ENCODE data around the gene PROP1.
A peak's percentile ranks its signal among the peaks of the same experiment; 100 is the strongest.
"Not testable (repeated sequence)": the region's sequence is repeated elsewhere in the genome, so short reads cannot be mapped to it uniquely, and the experiment has no call there.

PROP1 gene

DNA sequence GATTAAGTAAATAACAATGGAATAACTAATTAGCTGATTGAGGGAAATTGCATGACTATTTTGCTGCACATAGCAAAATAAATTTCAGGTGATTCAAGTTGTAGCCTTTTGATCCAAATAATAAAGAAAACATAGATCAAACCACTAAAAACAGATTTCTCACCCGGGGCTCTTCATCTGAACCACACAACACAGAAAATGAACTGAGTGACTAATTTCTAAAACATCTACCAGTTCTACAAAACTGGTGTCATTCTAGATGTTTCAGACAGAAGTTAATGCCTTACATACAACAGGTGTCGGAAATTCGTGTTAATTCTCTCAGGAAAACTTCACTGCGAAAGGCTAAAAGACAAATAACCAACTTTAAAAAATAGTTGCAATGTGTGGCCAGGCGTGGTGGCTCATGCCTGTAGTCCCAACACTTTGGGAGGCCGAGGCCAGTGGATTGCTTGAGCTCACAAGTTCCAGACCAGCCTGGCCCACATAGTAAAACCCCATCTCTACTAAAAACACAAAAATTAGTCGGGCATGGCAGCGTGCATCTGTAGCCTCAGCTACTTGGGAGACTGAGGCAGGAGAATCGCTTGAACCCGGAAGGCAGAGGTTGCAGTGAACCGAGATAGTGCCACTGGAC is 6.9 kb downstream of the PROP1 start:
- Mint-ChIP-seq H3K27me3 (ENCODE audit: low read depth) (peaks cover 37% of the 10 kb centered on the region), H3K9me3 (no peaks in the 10 kb centered on the region), H3K36me3 (ENCODE audit: low read depth) (no peaks in the 10 kb centered on the region), H3K27ac (no peak overlapping the region), H3K4me1 (ENCODE audit: low read depth) (peaks cover 2% of the 10 kb centered on the region), H3K4me3 (no peak overlapping the region)
- DNase-seq (ENCODE audit: low spot score), result no peak

DNA sequence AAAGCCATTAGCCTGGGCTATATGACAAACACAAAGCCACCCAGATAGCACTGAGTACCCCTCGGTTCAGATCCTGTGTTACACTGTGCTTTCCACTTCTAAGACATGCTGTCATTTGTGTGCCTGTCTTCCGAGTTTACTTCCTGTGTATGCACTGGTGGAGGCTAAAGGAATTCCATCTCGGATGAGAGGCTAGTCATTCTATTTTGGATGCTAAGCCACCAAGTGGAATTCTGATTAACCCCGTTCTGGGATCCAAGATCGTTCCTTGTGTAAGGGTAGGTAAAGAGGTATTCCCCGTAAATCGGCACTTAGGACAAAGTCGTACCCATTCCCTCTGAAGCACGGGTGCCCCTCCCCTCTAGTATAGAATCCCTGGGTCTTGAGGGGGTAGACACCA is 8.7 kb downstream of the PROP1 start:
- peaks cover 49% of the 10 kb centered on the region for H3K27me3 Mint-ChIP-seq (ENCODE audit: low read depth)
- H3K9me3 Mint-ChIP-seq, result no peaks in the 10 kb centered on the region
- H3K27ac Mint-ChIP-seq, result no peak overlapping the region
- H3K36me3 Mint-ChIP-seq (ENCODE audit: low read depth), result no peaks in the 10 kb centered on the region
- peaks cover 2% of the 10 kb centered on the region for H3K4me1 Mint-ChIP-seq (ENCODE audit: low read depth)
- H3K4me3 Mint-ChIP-seq, result no peak overlapping the region
- DNase-seq (ENCODE audit: low spot score), result no peak

DNA sequence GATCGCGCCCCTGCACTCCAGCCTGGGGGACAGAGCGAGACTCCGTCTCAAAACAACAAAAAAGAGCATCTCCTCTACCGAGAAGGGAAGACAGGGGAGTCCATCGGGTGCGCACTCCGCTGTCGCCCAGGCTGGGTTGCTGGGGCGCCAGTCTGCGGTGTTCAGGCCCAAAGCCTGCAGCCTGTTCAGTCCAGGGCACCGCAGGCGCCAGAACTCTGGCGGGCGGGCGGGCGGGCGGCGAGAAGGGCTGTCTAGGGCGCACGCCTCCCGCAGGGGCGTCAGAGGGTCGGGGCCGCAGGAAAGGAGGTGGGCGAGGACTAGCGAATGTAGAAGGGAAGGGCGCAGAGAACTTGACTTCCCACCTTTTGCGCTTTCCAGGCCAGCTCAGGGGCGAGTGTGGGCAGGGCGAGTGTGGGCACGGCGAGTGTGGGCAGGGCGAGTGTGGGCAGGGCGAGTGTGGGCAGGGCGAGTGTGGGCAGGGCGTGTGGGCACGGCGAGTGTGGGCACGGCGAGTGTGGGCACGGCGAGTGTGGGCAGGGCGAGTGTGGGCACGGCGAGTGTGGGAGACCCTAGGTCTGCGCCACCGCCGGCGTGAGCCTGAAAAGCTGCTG is 10.5 kb downstream of the PROP1 start:
- H3K27me3 Mint-ChIP-seq (ENCODE audit: low read depth), result peaks cover 59% of the 10 kb centered on the region
- H3K36me3 Mint-ChIP-seq (ENCODE audit: low read depth), result no peaks in the 10 kb centered on the region
- no peak for DNase-seq (ENCODE audit: low spot score)
- H3K4me1 Mint-ChIP-seq (ENCODE audit: low read depth), result peaks cover 2% of the 10 kb centered on the region
- peak overlapping the region; percentile 46 for H3K4me3 Mint-ChIP-seq
- no peaks in the 10 kb centered on the region for H3K9me3 Mint-ChIP-seq
- H3K27ac Mint-ChIP-seq, result no peak overlapping the region

DNA sequence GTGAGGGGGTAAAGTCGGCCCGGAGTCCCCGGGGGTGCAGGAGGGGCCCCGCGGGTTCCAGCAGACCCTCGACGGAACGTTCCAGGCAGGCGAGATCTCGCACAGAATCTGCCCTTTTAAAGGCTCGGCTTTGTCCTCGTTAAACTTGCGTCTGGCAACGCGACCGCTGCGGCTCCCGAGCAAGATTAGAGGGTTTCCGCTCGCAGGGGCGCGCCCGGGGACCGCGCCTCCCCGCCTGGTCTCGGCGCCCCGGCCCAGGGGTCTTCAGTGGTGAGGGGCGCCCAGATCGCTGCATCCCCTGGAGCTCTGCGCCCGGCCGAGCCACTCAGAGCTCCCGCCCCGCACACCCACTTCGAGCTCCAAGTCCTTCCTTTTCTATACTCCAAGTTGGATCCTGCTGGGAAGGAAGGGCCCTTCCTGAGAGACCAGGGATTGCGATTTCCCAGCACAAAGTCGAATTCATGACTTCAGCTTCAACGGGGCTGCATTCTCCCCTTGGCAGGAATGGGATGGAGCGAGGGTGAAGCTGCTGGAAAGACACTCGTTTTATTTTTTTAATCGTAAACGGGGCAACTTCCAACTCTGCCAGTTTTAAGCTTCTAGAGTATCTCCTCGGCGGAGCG is 11.3 kb downstream of the PROP1 start:
- peaks cover 2% of the 10 kb centered on the region for H3K4me1 Mint-ChIP-seq (ENCODE audit: low read depth)
- H3K36me3 Mint-ChIP-seq (ENCODE audit: low read depth), result no peaks in the 10 kb centered on the region
- H3K27ac Mint-ChIP-seq, result no peak overlapping the region
- peaks cover 59% of the 10 kb centered on the region for H3K27me3 Mint-ChIP-seq (ENCODE audit: low read depth)
- H3K4me3 Mint-ChIP-seq, result peak overlapping the region; percentile 46
- no peaks in the 10 kb centered on the region for H3K9me3 Mint-ChIP-seq
- DNase-seq (ENCODE audit: low spot score), result no peak

DNA sequence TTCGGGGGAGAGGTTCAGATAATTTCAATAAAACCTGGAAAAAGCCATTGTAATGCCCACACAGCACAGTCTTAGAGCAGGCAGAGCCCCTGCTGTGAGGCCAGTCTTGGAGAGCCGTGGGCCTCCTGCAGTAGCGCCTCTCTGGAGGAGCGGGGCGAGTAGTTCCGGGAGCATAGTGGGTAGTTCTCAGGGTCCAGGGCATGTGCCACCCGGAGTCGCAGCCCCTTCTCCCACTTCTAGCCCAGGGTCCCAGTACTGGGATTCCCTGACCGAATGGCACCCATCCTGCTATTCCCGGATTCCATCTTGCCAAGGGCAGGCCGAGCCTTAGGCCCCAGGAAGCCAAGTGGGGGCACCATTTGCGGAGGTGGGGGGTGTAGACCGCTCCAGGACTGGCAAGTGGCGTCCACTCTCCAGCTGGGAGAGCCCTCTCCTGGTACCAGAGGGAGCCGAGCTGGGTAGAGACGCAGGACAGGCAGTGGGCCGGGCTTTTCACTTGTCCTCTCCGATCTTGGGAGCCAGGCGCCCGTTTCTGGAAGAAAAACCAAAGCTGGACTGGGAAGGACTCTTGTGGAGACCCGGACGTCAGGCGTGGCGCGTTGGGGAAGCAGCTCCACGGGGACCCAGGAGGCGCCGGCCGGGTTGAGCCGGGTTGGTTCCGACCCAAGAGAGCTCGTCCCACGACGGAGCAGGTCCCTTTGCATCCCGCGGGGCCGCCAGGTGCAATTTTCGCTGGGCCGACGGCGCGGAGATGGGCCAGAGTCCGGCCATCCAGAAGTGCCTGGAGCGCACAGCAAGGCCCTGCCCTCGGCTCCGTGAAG is 12.1 kb downstream of the PROP1 start:
- DNase-seq (ENCODE audit: low spot score), result no peak
- Mint-ChIP-seq H3K36me3 (ENCODE audit: low read depth) (no peaks in the 10 kb centered on the region), H3K9me3 (no peaks in the 10 kb centered on the region), H3K27ac (no peak overlapping the region), H3K4me1 (ENCODE audit: low read depth) (peaks cover under 1% of the 10 kb centered on the region), H3K27me3 (ENCODE audit: low read depth) (peaks cover 59% of the 10 kb centered on the region), H3K4me3 (no peak overlapping the region)

DNA sequence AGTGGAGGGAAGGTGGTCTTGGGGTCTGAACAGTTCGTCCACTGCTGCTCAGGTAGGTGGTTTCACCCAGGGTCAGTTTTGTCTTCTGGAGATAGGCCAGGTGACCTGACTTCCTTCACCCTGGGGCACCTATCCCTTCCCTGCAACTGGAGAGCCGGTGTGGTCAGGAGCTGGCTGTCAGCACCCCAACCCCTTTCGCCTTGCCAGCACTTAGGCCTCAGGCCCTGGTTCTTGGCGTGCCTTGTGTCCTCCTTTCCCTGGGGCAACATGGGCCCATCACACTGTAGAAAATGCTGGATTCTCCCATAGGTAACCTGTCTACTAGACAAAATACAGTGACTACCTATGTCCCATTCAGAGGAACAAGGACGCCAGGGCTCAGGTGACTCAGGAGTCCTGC is 13.1 kb downstream of the PROP1 start:
- Mint-ChIP-seq H3K9me3 (no peaks in the 10 kb centered on the region), H3K4me3 (no peak overlapping the region), H3K27me3 (ENCODE audit: low read depth) (peaks cover 59% of the 10 kb centered on the region), H3K36me3 (ENCODE audit: low read depth) (no peaks in the 10 kb centered on the region), H3K4me1 (ENCODE audit: low read depth) (no peaks in the 10 kb centered on the region), H3K27ac (no peak overlapping the region)
- DNase-seq (ENCODE audit: low spot score), result no peak

DNA sequence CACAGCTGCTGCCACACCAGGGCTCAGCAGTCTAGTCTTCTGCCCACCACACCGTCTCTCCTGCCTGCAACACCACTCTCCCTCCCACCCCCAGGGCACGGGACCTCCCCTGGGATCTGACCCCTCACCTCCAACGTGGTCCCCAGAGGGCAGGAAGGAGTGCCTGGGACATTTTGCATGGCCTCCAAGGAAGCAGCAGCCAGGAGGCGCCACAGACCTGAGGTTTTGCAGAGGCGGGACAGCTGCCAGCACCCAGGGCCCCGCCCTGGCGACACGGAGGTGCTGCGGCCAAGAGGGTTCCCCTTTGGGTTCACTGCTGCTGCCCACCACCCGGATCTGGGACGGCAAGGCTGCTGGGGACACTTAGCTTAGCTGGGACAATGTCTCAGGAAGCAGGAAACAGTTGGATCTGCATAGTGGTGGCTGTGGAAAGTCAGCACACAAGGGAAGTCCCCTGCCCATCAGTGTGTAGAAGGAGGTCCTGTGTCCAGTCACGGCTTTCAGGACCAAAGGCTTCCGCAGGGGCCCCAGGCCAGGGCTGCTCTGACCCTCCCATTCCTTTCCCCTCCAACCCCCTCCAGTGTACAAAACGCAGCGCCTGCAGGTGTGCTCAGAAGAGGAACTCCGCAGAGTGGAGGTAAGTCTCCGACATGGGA is 13.8 kb downstream of the PROP1 start:
- H3K36me3 Mint-ChIP-seq (ENCODE audit: low read depth), result no peaks in the 10 kb centered on the region
- no peaks in the 10 kb centered on the region for H3K4me1 Mint-ChIP-seq (ENCODE audit: low read depth)
- DNase-seq (ENCODE audit: low spot score), result peak; percentile 17
- no peak overlapping the region for H3K4me3 Mint-ChIP-seq
- H3K27me3 Mint-ChIP-seq (ENCODE audit: low read depth), result peaks cover 54% of the 10 kb centered on the region
- no peaks in the 10 kb centered on the region for H3K9me3 Mint-ChIP-seq
- H3K27ac Mint-ChIP-seq, result no peak overlapping the region

DNA sequence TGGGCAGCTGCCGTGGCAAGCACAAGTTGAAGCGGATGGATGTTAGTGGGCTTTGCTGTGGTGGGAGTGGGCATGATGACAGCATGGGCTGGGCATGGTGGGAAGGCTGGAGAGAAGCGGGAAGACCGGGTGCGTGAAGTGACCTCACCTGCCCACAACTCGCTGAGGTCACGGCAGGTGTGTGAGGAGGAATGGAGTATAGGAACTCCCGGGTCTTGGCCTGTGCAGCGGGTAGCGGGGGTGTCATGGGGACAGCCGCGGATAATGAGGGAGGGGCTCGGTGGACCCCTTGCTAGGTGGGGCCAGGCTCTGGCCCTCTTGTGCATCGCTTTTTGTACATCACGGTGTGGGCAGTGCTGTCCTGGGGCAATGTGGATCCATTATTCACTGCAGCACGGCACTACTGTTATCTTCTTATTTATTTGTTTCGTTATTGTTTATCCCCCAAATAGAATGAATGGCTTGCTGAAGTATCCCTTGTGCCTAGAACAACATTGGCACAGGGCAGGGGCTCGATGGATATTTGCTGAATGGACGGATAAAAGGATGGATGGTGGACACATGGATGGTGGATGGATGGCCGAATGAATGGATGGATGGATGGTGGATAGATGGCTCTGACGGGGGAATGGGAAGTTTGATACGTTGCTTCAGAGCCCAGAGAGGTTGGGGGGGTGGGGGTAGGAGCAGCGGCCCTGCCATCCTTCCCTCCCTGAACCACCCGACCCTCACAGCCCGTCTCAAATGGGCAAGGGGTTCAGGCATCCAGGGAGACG is 14.6 kb downstream of the PROP1 start:
- Mint-ChIP-seq H3K27me3 (ENCODE audit: low read depth) (peaks cover 47% of the 10 kb centered on the region), H3K27ac (no peak overlapping the region), H3K36me3 (ENCODE audit: low read depth) (no peaks in the 10 kb centered on the region), H3K9me3 (no peaks in the 10 kb centered on the region), H3K4me3 (no peak overlapping the region), H3K4me1 (ENCODE audit: low read depth) (no peaks in the 10 kb centered on the region)
- DNase-seq (ENCODE audit: low spot score), result no peak

DNA sequence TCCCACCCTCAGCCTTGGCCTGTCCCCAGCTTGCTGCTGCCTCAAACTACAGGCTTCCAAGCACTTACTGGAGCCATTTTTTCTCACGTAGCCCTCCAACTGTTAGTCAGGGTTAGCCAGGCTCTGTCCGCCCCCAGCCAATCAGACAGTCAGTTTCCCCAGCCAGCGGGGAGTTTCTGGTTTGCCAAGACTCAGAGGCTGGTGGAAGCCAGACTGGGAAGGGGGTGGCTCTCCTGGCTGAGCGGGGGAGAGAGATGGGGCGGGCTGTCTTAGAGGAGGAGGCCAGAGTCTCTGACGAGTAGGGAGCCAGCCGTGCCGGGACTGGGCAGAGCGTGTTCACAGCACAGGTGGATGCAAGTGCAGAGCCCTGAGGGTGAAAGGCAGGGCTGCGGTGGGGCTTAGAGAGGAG is 15.3 kb downstream of the PROP1 start:
- Mint-ChIP-seq H3K4me3 (no peak overlapping the region), H3K9me3 (no peaks in the 10 kb centered on the region), H3K27me3 (ENCODE audit: low read depth) (peaks cover 39% of the 10 kb centered on the region), H3K4me1 (ENCODE audit: low read depth) (no peaks in the 10 kb centered on the region), H3K27ac (no peak overlapping the region), H3K36me3 (ENCODE audit: low read depth) (no peaks in the 10 kb centered on the region)
- no peak for DNase-seq (ENCODE audit: low spot score)

DNA sequence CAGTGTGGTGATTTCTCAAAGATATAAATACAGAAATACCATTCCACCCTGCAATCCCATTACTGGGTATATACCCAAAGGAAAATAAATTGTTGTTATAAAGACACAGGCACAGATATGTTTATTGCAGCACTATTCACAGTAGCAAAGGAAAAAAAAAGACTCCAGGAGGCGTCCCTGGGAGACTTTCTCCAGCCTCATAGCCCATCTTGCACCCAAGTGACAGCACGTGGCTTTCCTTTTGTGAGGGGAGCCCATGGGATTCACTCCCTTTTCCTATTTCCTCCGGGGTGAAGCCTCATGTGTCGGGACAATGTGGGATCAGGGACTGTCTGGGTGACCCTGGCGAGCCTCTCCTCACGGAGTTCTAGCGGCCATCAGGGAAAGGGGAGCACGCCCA is 18.4 kb downstream of the PROP1 start:
- H3K27me3 Mint-ChIP-seq (ENCODE audit: low read depth), result peaks cover 16% of the 10 kb centered on the region
- H3K36me3 Mint-ChIP-seq (ENCODE audit: low read depth); H3K4me3 Mint-ChIP-seq; H3K4me1 Mint-ChIP-seq (ENCODE audit: low read depth); H3K9me3 Mint-ChIP-seq; H3K27ac Mint-ChIP-seq; DNase-seq (ENCODE audit: low spot score): not testable (repeated sequence)

DNA sequence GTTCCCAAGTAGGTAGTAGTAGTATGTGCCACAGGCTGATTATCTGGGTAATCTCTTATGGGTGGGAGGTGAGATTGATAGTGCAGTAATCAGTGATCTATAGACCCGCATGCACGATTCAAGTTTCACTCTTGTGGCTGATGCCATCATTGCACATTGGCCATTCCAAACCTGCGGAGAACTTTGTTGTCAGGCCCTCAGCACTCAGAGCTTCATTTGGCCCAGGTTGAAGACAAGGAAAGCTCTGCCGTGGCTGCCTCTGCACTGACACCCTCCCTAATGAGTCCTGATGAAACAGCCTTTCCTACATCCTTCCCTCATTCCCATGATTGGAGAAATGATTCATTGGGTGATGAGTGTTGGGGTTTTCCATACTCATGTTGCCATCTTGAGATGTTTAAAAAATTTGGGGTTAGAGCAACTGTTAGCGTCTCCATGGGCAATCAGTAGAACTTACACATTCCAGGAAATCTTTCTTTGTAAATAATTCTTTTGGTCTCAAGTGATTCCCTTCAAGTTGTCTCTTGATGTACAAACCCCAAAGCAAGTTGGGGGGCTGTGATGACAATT is 22.9 kb downstream of the PROP1 start:
- H3K27ac Mint-ChIP-seq, result no peak overlapping the region
- no peaks in the 10 kb centered on the region for H3K36me3 Mint-ChIP-seq (ENCODE audit: low read depth)
- no peaks in the 10 kb centered on the region for H3K9me3 Mint-ChIP-seq
- no peaks in the 10 kb centered on the region for H3K4me1 Mint-ChIP-seq (ENCODE audit: low read depth)
- no peak for DNase-seq (ENCODE audit: low spot score)
- H3K4me3 Mint-ChIP-seq, result no peak overlapping the region
- H3K27me3 Mint-ChIP-seq (ENCODE audit: low read depth), result peaks cover 20% of the 10 kb centered on the region

DNA sequence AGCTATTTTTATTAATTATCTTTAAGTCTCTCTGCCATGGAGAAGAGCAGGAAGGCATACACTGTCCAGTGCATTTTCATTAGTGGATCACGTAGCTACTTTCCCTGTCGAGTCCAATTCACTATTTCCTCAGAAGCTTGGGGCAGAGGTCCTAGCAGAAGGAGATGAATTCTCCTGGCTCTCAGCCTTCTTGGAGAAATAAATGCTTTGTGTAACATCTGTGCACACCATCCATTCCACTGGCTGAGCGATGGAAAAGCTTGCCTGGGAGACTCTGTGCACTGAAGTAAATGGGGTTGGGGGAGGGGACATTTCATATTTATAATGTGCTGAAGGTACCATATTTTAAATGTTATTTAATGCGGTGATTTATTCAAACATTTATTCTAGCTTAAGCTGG is 23.4 kb downstream of the PROP1 start:
- no peaks in the 10 kb centered on the region for H3K4me1 Mint-ChIP-seq (ENCODE audit: low read depth)
- DNase-seq (ENCODE audit: low spot score), result no peak
- peaks cover 20% of the 10 kb centered on the region for H3K27me3 Mint-ChIP-seq (ENCODE audit: low read depth)
- H3K9me3 Mint-ChIP-seq, result no peaks in the 10 kb centered on the region
- no peaks in the 10 kb centered on the region for H3K36me3 Mint-ChIP-seq (ENCODE audit: low read depth)
- no peak overlapping the region for H3K4me3 Mint-ChIP-seq
- peak overlapping the region; percentile 6 for H3K27ac Mint-ChIP-seq

DNA sequence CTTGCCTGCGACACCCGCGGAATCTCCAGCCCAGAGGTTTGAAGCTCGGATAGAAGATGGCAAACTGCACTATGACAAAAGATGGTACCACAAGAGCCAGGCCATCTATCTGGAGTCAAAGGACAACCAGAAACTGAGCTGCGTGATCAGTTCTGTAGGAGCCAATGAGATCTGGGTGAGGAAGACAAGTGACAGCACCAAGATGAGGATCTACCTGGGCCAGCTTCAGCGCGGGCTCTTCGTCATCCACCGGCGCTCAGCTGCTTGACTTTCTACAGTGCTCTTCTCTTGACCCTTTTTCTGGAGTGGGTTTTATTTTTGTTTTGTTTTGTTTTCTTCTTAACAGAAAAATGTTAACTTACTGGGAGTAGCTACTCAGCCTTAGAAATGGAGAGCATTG is 24.0 kb downstream of the PROP1 start:
- not testable (repeated sequence) for DNase-seq (ENCODE audit: low spot score); H3K4me3 Mint-ChIP-seq; H3K36me3 Mint-ChIP-seq (ENCODE audit: low read depth); H3K4me1 Mint-ChIP-seq (ENCODE audit: low read depth); H3K9me3 Mint-ChIP-seq; H3K27ac Mint-ChIP-seq
- peaks cover 20% of the 10 kb centered on the region for H3K27me3 Mint-ChIP-seq (ENCODE audit: low read depth)

All from T-helper 2 cell treated with Interferon-gamma antibody and Interleukin-4, amounts not matched to agents 5 μg/mL and 100 μg/mL, for 36 hours (primary cell).